ENCODE data around the gene PRKN. TPM values are rescaled to one million over a fixed set of nuclear protein-coding genes. Genes with fewer than 3 reads are reported as not detected.

The PRKN gene
- total RNA-seq, 4 donors from 2014 or later: 4.5 to 12.3 (median 9.0) TPM

DNA sequence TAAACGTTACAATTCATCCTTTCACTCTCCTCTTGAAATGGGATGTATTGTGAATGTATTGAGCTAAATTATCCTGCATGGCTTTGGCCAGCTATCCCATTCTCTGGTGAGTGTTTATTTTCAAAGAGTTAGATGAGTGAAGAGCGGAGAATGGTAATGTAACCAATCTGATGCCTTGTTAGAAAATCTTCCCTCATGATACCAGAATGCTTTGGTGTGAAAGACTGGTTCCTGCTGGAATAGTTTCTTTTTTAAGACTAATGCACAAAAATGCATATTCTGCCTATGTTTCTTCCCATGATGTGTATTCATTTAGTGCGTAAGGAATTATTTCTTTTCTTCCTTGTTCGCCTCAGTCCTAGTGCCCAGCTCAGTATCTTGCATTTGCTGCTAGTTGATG lies 506.7 kb downstream of the PRKN start:
- H3K27me3 ChIP-seq: no peaks in the 10 kb centered on the region
- DNase-seq: no peak
- intact Hi-C loops (cut with DNase I; ENCODE audit: low total_unique reads): no loop called here
- H3K27ac ChIP-seq: no peak overlapping the region
- TF ChIP-seq POLR2A (IDR thresholded peaks at IDR 0.05): no peak
- TF ChIP-seq, protein P1, sequence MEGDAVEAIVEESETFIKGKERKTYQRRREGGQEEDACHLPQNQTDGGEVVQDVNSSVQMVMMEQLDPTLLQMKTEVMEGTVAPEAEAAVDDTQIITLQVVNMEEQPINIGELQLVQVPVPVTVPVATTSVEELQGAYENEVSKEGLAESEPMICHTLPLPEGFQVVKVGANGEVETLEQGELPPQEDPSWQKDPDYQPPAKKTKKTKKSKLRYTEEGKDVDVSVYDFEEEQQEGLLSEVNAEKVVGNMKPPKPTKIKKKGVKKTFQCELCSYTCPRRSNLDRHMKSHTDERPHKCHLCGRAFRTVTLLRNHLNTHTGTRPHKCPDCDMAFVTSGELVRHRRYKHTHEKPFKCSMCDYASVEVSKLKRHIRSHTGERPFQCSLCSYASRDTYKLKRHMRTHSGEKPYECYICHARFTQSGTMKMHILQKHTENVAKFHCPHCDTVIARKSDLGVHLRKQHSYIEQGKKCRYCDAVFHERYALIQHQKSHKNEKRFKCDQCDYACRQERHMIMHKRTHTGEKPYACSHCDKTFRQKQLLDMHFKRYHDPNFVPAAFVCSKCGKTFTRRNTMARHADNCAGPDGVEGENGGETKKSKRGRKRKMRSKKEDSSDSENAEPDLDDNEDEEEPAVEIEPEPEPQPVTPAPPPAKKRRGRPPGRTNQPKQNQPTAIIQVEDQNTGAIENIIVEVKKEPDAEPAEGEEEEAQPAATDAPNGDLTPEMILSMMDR (IDR thresholded peaks at IDR 0.05): no peak
- no peak for TF ChIP-seq POLR2AphosphoS5 (IDR thresholded peaks at IDR 0.05)
- TF ChIP-seq EP300 (IDR thresholded peaks at IDR 0.05; ENCODE audit: low read depth): no peak
- H3K4me3 ChIP-seq: no peak overlapping the region
- H3K4me1 ChIP-seq: no peaks in the 10 kb centered on the region
- no peaks in the 10 kb centered on the region for H3K36me3 ChIP-seq
- no peaks in the 10 kb centered on the region for H3K9me3 ChIP-seq
- in situ Hi-C loops (cut with MboI; ENCODE audit: low pct_ligation_motif_present in 1 of 4, low pct_unique_long_range_greater_than_20kb in 1 of 4, low sequenced_read_pairs in 3 of 4): no loop called here
- 90% methylated on average over 4 of the region's 4 CpGs for WGBS, 2 donors (ENCODE audit: low coverage in 1 of 2)

DNA sequence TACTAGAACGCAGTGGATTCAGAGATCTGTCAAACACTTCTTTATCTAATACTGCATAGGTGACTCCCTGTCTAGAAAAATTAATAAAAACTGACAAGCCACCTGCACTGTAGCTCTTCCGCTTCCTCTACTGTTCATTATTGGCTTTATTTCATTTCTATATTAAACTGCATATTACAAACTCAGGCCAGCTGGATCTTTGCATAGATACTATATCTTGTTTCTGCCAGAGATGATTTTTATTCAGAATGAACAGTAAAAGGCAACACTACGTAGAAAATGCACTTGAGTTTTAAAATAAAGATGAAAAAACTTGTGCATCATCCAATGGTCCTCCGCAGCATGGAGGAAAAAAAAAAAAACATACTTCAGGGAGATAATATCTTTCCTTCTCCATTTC lies 508.3 kb downstream of the PRKN start:
- Histone ChIP-seq H3K27ac (no peak overlapping the region), H3K9me3 (no peaks in the 10 kb centered on the region), H3K27me3 (no peaks in the 10 kb centered on the region), H3K4me1 (no peaks in the 10 kb centered on the region), H3K4me3 (no peak overlapping the region), H3K36me3 (no peaks in the 10 kb centered on the region)
- 90 to 95% methylated on average over 4 of the region's 4 CpGs for WGBS, 2 donors (ENCODE audit: low coverage in 1 of 2)
- TF ChIP-seq POLR2A (IDR thresholded peaks at IDR 0.05) (no peak), EP300 (IDR thresholded peaks at IDR 0.05; ENCODE audit: low read depth) (no peak), POLR2AphosphoS5 (IDR thresholded peaks at IDR 0.05) (no peak)
- TF ChIP-seq, protein P1 (IDR thresholded peaks at IDR 0.05): no peak
- intact Hi-C loops (cut with DNase I; ENCODE audit: low total_unique reads) (no loop called here), in situ Hi-C loops (cut with MboI; ENCODE audit: low pct_ligation_motif_present in 1 of 4, low pct_unique_long_range_greater_than_20kb in 1 of 4, low sequenced_read_pairs in 3 of 4) (no loop called here)
- DNase-seq: no peak

DNA sequence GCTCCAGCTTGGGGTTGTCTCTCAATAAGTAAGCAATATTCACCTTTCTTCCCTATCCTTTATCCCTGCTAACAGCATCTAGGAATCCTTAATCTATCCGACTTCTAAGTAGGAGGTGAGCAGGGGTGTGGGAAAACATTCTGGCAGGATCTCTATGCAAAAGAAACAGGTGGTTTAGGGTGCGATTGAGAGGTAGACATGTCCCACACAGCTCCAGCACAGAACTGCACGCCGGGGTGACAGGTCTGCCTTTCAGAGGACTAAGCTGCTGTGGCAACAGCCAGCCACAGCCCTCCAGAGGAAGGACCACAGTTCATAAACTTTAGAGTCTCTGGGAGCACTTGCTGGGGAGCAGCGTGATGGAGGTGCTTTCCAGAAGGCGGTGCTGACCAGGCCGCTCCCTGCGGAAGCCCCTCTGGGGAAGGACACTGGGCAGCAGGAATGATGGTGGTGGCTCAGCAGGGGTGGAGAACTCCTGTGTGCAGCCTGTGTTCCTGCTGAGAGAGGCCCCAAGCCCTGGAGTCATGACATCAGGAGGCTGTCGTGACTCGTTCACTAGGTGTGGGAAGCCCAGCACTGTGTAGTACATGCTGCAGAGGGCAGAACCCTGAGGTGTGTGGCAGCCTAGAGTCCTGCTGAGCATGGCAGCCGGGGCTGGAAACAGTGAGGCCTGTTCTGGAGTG lies 509.6 kb downstream of the PRKN start:
- no peaks in the 10 kb centered on the region for H3K36me3 ChIP-seq
- no peak overlapping the region for H3K4me3 ChIP-seq
- in situ Hi-C loops (cut with MboI; ENCODE audit: low pct_ligation_motif_present in 1 of 4, low pct_unique_long_range_greater_than_20kb in 1 of 4, low sequenced_read_pairs in 3 of 4) (no loop called here), intact Hi-C loops (cut with DNase I; ENCODE audit: low total_unique reads) (no loop called here)
- H3K9me3 ChIP-seq: no peaks in the 10 kb centered on the region
- H3K27me3 ChIP-seq: no peaks in the 10 kb centered on the region
- no peaks in the 10 kb centered on the region for H3K4me1 ChIP-seq
- 88% methylated on average over 11 of the region's 11 CpGs; no CpG with 5 or more reads in 1 of the 2 donors for WGBS, 2 donors (ENCODE audit: low coverage in 1 of 2)
- TF ChIP-seq POLR2AphosphoS5 (IDR thresholded peaks at IDR 0.05) (no peak), EP300 (IDR thresholded peaks at IDR 0.05; ENCODE audit: low read depth) (no peak)
- TF ChIP-seq, protein P1 (IDR thresholded peaks at IDR 0.05): no peak
- H3K27ac ChIP-seq: no peak overlapping the region
- DNase-seq: no peak

DNA sequence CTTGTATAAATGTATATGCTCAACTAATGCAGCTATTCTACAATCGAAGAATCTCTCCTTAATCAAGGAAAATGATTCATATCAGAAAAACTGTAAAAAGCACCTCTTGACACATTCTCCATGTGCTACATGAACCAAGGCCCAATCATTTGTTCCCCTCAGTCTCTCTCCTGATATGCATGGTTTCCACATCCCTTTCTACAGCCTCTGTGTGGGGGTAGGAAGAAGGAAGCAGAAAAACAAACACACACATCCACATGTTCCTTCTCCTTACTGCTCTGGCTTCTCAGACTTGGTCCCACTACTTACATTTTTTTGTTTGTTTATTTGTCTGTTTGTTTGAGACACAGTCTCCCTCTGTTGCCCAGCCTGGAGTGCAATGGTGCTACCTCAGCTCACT lies 510.5 kb downstream of the PRKN start:
- Histone ChIP-seq H3K4me3 (no peak overlapping the region), H3K27ac (no peak overlapping the region), H3K4me1 (no peaks in the 10 kb centered on the region), H3K36me3 (no peaks in the 10 kb centered on the region), H3K9me3 (no peaks in the 10 kb centered on the region), H3K27me3 (no peaks in the 10 kb centered on the region)
- intact Hi-C loops (cut with DNase I; ENCODE audit: low total_unique reads): no loop called here
- no peak for DNase-seq
- WGBS, 2 donors (ENCODE audit: low coverage in 1 of 2): 80 to 100% methylated on average over 1 of the region's 1 CpG
- in situ Hi-C loops (cut with MboI; ENCODE audit: low pct_ligation_motif_present in 1 of 4, low pct_unique_long_range_greater_than_20kb in 1 of 4, low sequenced_read_pairs in 3 of 4): no loop called here
- TF ChIP-seq, protein P1 (IDR thresholded peaks at IDR 0.05): no peak
- TF ChIP-seq EP300 (IDR thresholded peaks at IDR 0.05; ENCODE audit: low read depth) (no peak), POLR2A (IDR thresholded peaks at IDR 0.05) (no peak), POLR2AphosphoS5 (IDR thresholded peaks at IDR 0.05) (no peak)
